Measurements from ENCODE around the gene MACROD2. TPM values are rescaled to one million over a fixed set of nuclear protein-coding genes. Genes with fewer than 3 reads are reported as not detected.
"Not testable (repeated sequence)": the region's sequence is repeated elsewhere in the genome, so short reads cannot be mapped to it uniquely, and the experiment has no call there.

MACROD2 gene
- total RNA-seq, 4 donors from 2014 or later: 2.1 to 28.1 (median 12.6) TPM

GRCh38 chr20:14264869-14265268, 269.6 kb downstream of the MACROD2 start:
- intact Hi-C loops (cut with DNase I; ENCODE audit: low total_unique reads): loop anchor here (10.0 kb wide), 1 partner anchor 60 kb away; no protein-coding TSS in a partner anchor
- H3K4me1 ChIP-seq: no peaks in the 10 kb centered on the region
- DNase-seq: no peak
- H3K27me3 ChIP-seq: no peaks in the 10 kb centered on the region
- H3K9me3 ChIP-seq: no peaks in the 10 kb centered on the region
- no peaks in the 10 kb centered on the region for H3K36me3 ChIP-seq
- H3K27ac ChIP-seq: no peak overlapping the region
- H3K4me3 ChIP-seq: no peak overlapping the region
- TF ChIP-seq POLR2A (IDR thresholded peaks at IDR 0.05): no peak
- no peak for TF ChIP-seq CTCF (IDR thresholded peaks at IDR 0.05)

- no peaks in the 10 kb centered on the region for H3K27me3 ChIP-seq
- intact Hi-C loops (cut with DNase I; ENCODE audit: low total_unique reads): loop anchor here (10.0 kb wide), 1 partner anchor 61 kb away; no protein-coding TSS in a partner anchor
- no peaks in the 10 kb centered on the region for H3K9me3 ChIP-seq
- H3K36me3 ChIP-seq: no peaks in the 10 kb centered on the region
- TF ChIP-seq CTCF (IDR thresholded peaks at IDR 0.05) (no peak), POLR2A (IDR thresholded peaks at IDR 0.05) (no peak)
- H3K4me3 ChIP-seq: no peak overlapping the region
- no peak for DNase-seq
- no peaks in the 10 kb centered on the region for H3K4me1 ChIP-seq
- no peak overlapping the region for H3K27ac ChIP-seq
Observed at GRCh38 chr20:14266246-14266645, 270.9 kb downstream of the MACROD2 start.

- intact Hi-C loops (cut with DNase I; ENCODE audit: low total_unique reads); H3K36me3 ChIP-seq; H3K4me1 ChIP-seq; H3K9me3 ChIP-seq; H3K27me3 ChIP-seq; DNase-seq; H3K4me3 ChIP-seq; H3K27ac ChIP-seq: not testable (repeated sequence)
Observed at GRCh38 chr20:14270751-14271150, 275.4 kb downstream of the MACROD2 start.

- no peaks in the 10 kb centered on the region for H3K4me1 ChIP-seq
- no peak overlapping the region for H3K4me3 ChIP-seq
- no peaks in the 10 kb centered on the region for H3K9me3 ChIP-seq
- TF ChIP-seq CTCF (IDR thresholded peaks at IDR 0.05) (no peak), POLR2A (IDR thresholded peaks at IDR 0.05) (no peak)
- no peak overlapping the region for H3K27ac ChIP-seq
- intact Hi-C loops (cut with DNase I; ENCODE audit: low total_unique reads): no loop called here
- H3K27me3 ChIP-seq: no peaks in the 10 kb centered on the region
- H3K36me3 ChIP-seq: no peaks in the 10 kb centered on the region
- DNase-seq: no peak
Observed at GRCh38 chr20:14282140-14282539, 286.8 kb downstream of the MACROD2 start.

- Histone ChIP-seq H3K4me3 (no peak overlapping the region), H3K9me3 (no peaks in the 10 kb centered on the region), H3K4me1 (no peaks in the 10 kb centered on the region), H3K36me3 (no peaks in the 10 kb centered on the region), H3K27ac (no peak overlapping the region), H3K27me3 (no peaks in the 10 kb centered on the region)
- no peak for DNase-seq
- no peak for TF ChIP-seq POLR2A (IDR thresholded peaks at IDR 0.05)
- TF ChIP-seq CTCF (IDR thresholded peaks at IDR 0.05): no peak
- intact Hi-C loops (cut with DNase I; ENCODE audit: low total_unique reads): no loop called here
Observed at GRCh38 chr20:14284443-14284842, 289.1 kb downstream of the MACROD2 start.

All from uterus (tissue), 4 donors.